Rectal smooth muscle tissue (tissue), 1 donor: Measurements from ENCODE around the gene PGPEP1.

Source experiments
- H3K27ac ChIP-seq: one replicate; pipeline ENCODE4 v1.7.0; 2013; ENCODE audit warnings: low read depth, low read length, inconsistent platforms
- H3K27me3 ChIP-seq: one replicate; pipeline ENCODE4 v1.7.0; 2013; ENCODE audit warnings: low read length; ENCODE audit not compliant: control insufficient read depth, insufficient read depth
- H3K36me3 ChIP-seq: one replicate; pipeline ENCODE4 v1.7.0; 2013; ENCODE audit warnings: low read length; ENCODE audit not compliant: control insufficient read depth, insufficient read depth
- H3K4me1 ChIP-seq: one replicate; pipeline ENCODE4 v1.7.0; 2013; ENCODE audit warnings: low read length; ENCODE audit not compliant: control insufficient read depth, insufficient read depth
- H3K4me3 ChIP-seq: one replicate; pipeline ENCODE4 v1.7.0; 2013; ENCODE audit warnings: low read length
- H3K9ac ChIP-seq: one replicate; pipeline ENCODE4 v1.7.0; 2013; ENCODE audit warnings: low read length

Gene PGPEP1

GRCh38 chr19:18300930-18301717 lies 39.3 kb upstream of the PGPEP1 start:
- H3K4me1 ChIP-seq = peaks cover 21% of the 10 kb centered on the region
- peak overlapping the region; percentile 7 for H3K27ac ChIP-seq
- no peaks in the 10 kb centered on the region for H3K36me3 ChIP-seq
- H3K27me3 ChIP-seq = no peaks in the 10 kb centered on the region
- no peak overlapping the region for H3K4me3 ChIP-seq
- no peak overlapping the region for H3K9ac ChIP-seq

- Histone ChIP-seq H3K36me3 (no peaks in the 10 kb centered on the region), H3K4me3 (no peak overlapping the region), H3K27ac (peak overlapping the region; percentile 7), H3K9ac (no peak overlapping the region), H3K27me3 (no peaks in the 10 kb centered on the region), H3K4me1 (peaks cover 25% of the 10 kb centered on the region)
Observed at GRCh38 chr19:18301718-18302111, 38.7 kb upstream of the PGPEP1 start.

GRCh38 chr19:18304208-18304457 lies 36.3 kb upstream of the PGPEP1 start:
- Histone ChIP-seq H3K36me3 (no peaks in the 10 kb centered on the region), H3K4me1 (peaks cover 25% of the 10 kb centered on the region), H3K9ac (peak overlapping the region; percentile 60), H3K4me3 (peak overlapping the region; percentile 64), H3K27me3 (no peaks in the 10 kb centered on the region), H3K27ac (peak overlapping the region; percentile 99)

GRCh38 chr19:18304458-18305310 lies 35.7 kb upstream of the PGPEP1 start:
- Histone ChIP-seq H3K27ac (peak overlapping the region; percentile 99), H3K27me3 (no peaks in the 10 kb centered on the region), H3K4me3 (peak overlapping the region; percentile 64), H3K9ac (peak overlapping the region; percentile 50), H3K36me3 (no peaks in the 10 kb centered on the region), H3K4me1 (peaks cover 25% of the 10 kb centered on the region)

- peak overlapping the region; percentile 99 for H3K27ac ChIP-seq
Observed at GRCh38 chr19:18306209-18306887, 34.0 kb upstream of the PGPEP1 start.

GRCh38 chr19:18306888-18307260 lies 33.5 kb upstream of the PGPEP1 start:
- H3K9ac ChIP-seq = peak overlapping the region; percentile 10
- peaks cover 7% of the 10 kb centered on the region for H3K36me3 ChIP-seq
- H3K4me3 ChIP-seq = no peak overlapping the region
- no peaks in the 10 kb centered on the region for H3K27me3 ChIP-seq
- peaks cover 20% of the 10 kb centered on the region for H3K4me1 ChIP-seq
- H3K27ac ChIP-seq = peak overlapping the region; percentile 48

More at GRCh38 chr19:18306209-18306887, 34.0 kb upstream of the PGPEP1 start:
- Histone ChIP-seq H3K4me1 (peaks cover 20% of the 10 kb centered on the region), H3K4me3 (no peak overlapping the region), H3K36me3 (peaks cover 2% of the 10 kb centered on the region), H3K27me3 (no peaks in the 10 kb centered on the region), H3K9ac (peak overlapping the region; percentile 10)

- H3K4me1 ChIP-seq = peaks cover 20% of the 10 kb centered on the region
- H3K9ac ChIP-seq = no peak overlapping the region
- H3K36me3 ChIP-seq = peaks cover 9% of the 10 kb centered on the region
- no peak overlapping the region for H3K4me3 ChIP-seq
- H3K27me3 ChIP-seq = no peaks in the 10 kb centered on the region
- H3K27ac ChIP-seq = peak overlapping the region; percentile 48
Observed at GRCh38 chr19:18307271-18307681, 33.1 kb upstream of the PGPEP1 start.

GRCh38 chr19:18308051-18308947 lies 32.1 kb upstream of the PGPEP1 start:
- H3K9ac ChIP-seq = no peak overlapping the region
- no peaks in the 10 kb centered on the region for H3K27me3 ChIP-seq
- peak overlapping the region; percentile 48 for H3K27ac ChIP-seq
- H3K36me3 ChIP-seq = peaks cover 14% of the 10 kb centered on the region
- H3K4me1 ChIP-seq = peaks cover 20% of the 10 kb centered on the region
- no peak overlapping the region for H3K4me3 ChIP-seq

GRCh38 chr19:18308948-18309325 lies 31.5 kb upstream of the PGPEP1 start:
- H3K4me1 ChIP-seq = peaks cover 19% of the 10 kb centered on the region
- H3K36me3 ChIP-seq = peaks cover 14% of the 10 kb centered on the region
- H3K27me3 ChIP-seq = no peaks in the 10 kb centered on the region
- H3K4me3 ChIP-seq = no peak overlapping the region
- no peak overlapping the region for H3K27ac ChIP-seq
- no peak overlapping the region for H3K9ac ChIP-seq

- no peak overlapping the region for H3K9ac ChIP-seq
- H3K36me3 ChIP-seq = peaks cover 16% of the 10 kb centered on the region
Observed at GRCh38 chr19:18309525-18310064, 30.8 kb upstream of the PGPEP1 start.

GRCh38 chr19:18310118-18310909 lies 30.1 kb upstream of the PGPEP1 start:
- Histone ChIP-seq H3K4me1 (peaks cover 7% of the 10 kb centered on the region), H3K27ac (no peak overlapping the region), H3K36me3 (peaks cover 16% of the 10 kb centered on the region), H3K9ac (no peak overlapping the region), H3K4me3 (no peak overlapping the region), H3K27me3 (no peaks in the 10 kb centered on the region)

More at GRCh38 chr19:18309525-18310064, 30.8 kb upstream of the PGPEP1 start:
- Histone ChIP-seq H3K27me3 (no peaks in the 10 kb centered on the region), H3K27ac (no peak overlapping the region), H3K4me1 (peaks cover 14% of the 10 kb centered on the region), H3K4me3 (no peak overlapping the region)
